SKM-1 treated with dmso at 0.1 percent for 144 hours (cell line): Measurements from ENCODE around the gene CHMP6.

Experiments used
- DNase-seq: peaks from one replicate; lab custom pipeline; 2025; ENCODE audit not compliant: unreplicated experiment; lab: John Stamatoyannopoulos, UW

The CHMP6 gene

DNA sequence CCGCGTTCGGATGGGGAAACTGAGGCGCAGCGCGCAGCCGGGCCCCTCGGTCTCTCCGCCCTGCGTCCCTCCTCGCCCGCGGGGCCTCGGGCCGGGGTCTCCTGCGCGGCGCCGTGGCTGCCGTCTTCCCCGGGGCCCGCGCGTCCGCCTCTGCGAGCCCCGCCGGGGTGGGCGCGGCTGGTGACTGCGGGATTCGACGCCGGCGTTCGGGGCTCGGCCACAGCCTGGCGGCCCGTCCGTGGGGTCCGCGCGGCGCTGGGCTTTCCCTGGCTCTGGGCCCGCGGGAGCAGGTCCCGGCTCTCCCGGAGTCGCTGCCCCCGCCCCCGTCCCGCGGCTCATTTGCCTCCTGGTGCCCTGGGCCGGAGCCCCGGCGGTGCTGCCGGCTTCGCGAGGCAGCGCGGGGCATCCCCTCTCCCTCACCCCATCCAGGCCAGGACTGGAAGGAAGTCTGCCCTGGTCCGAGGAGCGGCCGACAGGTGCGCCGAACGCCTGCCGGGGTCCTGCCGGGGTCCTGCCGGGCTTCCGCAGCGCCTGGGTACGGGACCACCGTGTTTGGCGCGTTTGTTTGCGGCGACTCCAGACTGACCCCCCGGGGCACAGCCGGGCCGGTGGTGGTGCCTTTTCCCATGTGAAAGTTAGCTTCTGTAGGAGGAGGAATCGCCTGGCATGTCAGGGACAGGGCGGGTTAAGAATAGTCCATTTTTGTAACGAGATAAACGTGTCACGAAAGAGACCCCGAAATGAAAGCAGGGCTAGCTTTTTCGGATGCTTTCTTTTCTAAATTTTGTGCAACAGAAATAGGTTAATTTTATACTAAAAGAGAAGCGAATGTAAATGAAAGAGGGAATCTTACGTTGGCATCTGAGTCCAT is 671 bp downstream of the CHMP6 start:
- DNase-seq = no peak

DNA sequence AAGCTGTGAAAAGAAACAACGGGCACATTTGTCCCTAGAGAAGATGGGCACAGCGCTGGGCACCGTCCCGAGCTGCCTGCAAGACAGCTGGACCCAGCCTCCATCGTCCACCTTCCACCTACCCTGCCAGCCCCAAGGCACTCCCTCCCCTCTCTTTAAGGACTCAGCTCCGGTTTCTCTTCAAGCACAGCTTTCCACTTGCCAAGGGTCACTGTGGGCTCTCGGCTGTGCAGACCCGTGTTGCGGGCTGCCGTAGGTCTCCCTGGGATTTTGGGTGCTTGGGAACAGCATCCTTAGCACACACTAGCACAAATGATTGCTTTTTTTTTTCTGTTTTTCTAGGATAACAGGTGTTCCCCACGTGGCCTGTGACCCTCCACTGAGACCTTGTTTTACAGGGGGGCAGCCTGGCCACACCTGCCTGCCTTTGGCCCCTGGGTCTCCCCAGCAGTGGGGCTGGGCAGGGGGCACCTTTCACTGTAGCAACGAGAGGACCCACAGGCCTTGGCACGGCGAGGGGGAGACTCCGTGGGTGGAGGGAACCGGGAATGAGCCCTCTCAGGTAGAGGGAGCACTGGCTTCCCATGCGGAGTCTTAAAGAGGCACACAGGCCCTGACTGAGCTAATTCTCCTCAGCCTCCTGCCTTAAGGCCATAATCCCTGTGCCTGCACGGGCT is 1.4 kb downstream of the CHMP6 start:
- DNase-seq = no peak

DNA sequence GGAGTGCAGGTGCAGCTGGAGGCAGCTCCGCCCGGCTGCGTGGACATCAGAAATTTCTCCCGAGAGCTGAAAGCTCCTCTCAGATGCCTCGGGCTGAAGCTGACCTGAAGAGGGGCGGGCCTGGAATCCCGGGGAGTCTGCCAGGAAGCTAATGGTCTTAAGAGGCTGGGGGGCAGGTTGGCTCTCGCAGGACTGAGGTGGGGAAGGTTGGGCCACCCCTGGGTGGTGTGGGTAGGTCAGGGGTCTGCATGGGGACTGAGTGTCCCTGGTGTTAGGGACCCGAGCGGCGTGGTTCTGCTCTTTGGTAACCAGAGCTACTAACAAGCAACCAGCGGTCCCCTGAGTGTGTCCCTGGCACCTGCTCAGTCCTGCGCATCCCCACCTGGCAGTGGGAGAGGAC is 3.5 kb downstream of the CHMP6 start:
- no peak for DNase-seq

DNA sequence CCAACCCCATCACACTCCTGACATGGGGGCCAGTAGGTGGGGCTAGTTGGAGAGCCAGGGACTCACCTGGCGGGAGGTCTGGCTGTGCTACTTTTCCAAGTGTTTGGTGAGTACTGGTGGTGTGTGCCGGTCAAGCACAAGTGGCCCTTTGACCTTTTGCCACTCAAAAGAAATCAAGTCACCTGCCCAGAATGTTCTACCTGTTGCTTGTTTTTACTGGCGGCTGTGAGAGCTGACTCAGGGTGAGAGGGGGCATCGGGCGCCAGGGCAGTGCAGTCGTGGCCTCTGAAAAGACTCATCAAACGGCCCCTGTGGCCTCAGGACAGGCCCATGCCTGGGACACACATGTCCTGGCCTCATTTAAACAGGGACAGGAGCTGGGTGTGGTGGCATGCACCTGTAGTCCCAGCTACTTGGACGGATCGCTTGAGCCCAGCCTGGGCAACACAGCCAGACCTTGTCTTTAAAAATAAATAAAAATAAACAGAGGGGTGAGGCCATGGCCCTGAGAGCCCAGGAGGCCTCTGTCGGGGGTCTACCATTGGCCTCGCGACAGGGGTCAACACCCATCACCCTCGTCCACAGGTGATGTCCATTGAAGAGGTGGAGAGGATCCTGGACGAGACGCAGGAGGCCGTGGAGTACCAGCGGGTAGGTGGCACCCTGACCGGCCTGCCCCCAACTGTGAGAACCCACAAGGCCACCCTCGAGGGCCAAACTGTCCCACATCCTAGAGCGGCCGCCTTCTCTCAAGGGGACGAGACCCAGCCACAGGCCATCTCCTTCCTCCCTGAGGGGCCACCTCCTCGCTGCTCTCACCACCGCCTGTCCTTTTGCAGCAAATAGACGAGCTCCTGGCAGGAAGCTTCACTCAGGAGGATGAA is 5.0 kb downstream of the CHMP6 start:
- no peak for DNase-seq

DNA sequence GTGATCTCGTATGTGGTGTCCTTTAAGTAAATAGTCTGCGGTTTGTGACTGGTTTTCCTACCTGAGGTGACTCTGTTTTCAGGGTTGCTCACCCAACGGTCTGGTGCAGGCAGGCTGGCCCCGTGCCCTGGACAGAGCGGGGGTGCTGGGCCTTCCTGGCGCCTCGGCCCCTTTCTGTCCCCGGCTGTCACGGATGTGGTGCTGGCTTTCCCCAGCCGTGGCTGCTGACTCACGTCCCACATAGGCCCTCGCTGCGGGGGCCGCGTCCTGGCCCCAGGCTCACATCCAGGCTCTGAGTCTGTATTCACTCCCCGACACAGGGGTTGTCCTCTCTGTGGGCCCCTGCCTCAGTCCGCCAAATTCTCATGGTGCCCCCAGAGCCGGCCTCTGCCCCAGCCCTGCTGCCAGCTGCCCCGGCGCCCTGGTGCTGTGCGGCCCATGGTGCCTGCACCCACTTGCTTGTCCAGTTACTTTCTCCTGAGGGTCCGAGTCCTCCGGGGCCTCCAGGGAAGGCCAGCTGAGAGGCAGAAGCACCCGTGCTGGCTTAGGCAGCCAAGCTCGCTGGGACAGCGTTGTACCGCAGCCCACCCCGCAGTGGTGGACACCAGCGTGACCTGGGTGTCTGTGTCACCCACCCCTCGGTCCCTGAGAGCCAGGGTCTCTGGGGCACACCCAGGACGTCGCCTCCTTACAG is 5.9 kb downstream of the CHMP6 start:
- DNase-seq = no peak

DNA sequence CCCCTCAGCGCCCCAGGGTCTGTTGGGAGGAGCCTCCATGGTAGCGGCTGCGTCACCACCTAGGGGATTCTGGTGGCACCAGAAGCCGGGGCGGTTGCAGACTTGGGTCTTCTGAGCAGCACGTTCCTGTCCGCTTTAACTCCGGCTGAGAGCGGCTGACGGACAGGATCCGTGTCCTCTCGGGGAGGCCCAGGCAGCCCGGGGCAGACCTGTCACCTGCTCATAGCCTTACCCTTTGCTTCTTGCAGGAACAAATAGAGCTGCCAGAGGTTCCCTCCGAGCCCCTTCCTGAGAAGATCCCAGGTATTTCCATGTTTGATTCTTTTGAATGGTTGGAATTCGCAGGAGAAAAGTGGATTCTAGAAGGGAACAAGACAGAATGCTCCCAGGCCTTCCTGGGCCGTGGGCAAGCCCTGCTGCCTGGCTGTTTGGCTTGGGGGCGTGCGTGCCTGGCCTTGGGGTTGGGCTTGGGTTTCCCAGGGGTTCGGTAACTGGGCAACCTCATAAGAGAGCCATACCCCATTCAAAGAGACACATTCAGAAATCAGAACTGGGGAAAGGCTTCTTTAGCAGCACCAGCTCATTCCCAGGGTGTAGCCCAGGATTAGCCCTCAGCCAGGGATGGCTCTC is 6.6 kb downstream of the CHMP6 start:
- no peak for DNase-seq

DNA sequence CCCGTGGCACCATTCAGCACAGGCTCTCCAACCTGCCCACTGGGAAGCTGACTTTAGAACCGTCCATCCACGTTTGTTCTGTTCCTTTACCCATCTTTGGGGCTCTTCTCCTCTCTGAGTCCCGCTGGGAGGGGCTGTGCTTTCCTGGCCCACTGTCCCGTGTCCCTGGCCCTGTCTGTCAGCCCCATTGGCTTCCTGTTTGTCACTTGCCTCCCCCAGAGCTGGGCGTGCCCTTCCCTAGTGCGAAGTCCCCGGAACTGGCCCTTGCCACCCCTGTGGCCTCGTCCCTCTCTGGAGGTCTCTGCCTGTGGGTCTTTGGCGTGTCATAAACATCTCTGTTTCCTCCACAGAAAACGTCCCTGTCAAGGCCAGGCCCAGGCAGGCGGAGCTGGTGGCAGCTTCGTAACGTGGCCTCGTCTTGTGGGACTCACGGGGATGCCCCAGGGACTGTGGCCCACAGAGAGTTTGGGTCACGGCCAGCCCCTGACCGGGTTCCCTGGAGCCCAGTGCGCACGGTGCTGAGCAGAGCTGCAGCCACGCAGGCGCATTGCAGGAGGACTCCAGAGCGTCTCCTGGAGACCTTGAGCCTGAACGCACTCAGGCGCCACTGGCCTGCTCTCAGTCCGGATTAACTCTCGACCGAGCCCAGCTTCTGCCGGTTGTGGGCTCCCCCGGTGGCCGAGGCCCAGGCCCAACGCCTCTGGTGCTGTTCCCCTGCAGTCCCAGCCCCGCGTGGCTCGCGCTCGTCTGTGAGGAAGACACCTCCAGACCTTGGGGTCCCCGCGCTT is 7.3 kb downstream of the CHMP6 start:
- no peak for DNase-seq

DNA sequence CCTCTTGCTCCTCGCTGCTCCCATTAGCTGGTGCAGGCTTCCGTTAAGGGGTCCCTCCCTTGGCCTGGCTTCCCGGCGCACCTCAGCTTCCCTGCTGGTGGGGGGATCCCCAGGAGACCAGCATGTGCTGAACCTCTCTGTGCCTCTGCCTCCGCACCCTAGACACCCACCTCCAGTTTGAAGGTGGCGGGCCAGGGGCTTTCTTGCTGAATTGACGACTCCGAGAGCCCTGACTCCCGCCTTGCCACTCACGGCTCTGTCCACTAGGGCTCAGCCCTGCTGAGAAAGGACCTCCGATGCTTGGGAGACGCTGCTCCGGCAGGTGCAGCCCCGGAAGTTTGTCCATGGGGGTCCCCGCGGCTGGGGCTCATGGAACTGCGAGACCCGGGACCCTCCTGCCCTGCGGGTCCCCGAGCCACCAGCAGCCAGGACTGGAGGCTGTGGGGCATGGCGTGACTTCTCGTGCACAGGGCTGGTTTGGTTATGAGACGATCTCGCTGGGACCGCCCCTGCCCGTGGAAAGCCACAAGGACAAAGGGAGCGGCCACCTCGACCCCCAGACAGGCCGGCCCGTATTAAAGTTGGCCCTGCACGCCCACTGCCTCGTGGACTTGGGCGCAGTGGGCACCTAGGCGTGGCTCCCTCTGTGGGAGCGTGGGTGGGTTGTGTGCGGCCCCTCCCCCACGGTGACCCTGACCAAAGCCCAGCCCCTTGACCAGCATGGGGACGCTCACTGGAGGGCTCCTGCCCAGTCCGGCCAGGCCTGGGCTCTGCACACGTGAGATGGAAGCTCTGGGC is 8.1 kb downstream of the CHMP6 start:
- no peak for DNase-seq

DNA sequence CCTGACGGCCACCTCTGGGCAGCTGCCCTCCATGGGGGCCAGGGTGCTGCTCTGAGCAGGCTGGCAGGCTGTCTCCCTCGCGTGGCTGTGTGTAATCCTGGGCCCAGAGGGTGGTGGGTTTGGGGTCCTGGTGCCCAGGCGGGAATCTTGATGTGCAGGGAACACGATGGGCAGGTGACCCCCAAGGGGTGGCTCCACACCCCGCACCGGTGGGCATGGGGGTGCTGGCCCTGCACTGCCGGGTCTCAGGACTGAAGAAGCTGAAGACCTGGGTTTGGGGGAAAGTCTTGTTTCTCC is 8.6 kb downstream of the CHMP6 start:
- no peak for DNase-seq

DNA sequence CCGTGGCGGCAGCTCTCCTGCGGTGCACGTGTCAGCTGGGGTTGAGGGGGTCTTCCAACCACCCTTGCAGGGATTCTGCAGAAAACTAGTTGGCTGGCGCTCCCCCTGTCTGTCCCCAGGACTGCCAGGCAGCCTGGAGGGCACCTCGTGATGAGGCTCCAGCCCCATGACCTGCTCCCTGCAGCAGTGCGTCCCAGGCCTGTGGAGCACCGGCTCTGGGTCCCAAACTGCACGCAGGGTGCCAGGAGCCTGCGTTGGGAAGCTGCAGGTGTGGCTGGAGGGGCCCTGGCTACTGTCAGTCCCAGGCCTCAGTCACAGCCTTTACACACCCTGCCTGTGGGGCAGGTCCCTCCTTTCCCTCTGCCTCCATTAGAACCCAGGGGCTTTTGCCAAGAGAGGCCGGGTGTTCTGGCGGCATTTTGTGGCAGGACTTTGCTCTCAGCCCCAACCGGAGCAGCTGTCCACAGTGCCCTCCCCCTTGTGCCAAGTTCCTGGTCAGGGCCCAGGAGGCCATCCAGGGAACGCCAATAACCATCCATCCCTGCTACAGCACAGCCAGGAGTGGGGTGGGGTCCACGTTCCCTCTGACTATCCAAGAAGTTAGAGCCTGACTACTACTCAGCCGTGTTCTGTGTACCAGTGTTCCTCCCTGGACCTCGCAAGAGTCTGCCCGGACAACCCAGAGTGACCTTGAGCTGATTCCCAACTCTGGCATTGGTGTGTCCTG is 9.2 kb downstream of the CHMP6 start:
- no peak for DNase-seq

DNA sequence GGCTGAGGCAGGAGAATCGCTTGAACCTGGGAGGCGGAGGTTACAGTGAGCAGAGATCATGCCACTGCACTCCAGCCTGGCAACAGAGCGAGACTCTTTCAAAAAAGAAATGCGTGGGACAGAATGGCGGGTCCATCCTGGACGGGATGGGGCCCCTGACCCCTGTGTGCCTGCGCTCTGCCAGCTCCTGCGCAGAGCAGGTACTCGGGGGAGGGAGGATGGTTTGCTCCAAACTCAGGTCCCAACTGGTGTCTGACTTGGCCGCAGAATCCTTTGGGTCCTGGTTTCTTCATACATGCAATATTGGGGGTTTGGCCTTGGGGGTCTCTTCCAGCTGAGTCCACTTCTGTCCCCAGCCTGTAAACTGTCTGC is 10.4 kb downstream of the CHMP6 start:
- no peak for DNase-seq

DNA sequence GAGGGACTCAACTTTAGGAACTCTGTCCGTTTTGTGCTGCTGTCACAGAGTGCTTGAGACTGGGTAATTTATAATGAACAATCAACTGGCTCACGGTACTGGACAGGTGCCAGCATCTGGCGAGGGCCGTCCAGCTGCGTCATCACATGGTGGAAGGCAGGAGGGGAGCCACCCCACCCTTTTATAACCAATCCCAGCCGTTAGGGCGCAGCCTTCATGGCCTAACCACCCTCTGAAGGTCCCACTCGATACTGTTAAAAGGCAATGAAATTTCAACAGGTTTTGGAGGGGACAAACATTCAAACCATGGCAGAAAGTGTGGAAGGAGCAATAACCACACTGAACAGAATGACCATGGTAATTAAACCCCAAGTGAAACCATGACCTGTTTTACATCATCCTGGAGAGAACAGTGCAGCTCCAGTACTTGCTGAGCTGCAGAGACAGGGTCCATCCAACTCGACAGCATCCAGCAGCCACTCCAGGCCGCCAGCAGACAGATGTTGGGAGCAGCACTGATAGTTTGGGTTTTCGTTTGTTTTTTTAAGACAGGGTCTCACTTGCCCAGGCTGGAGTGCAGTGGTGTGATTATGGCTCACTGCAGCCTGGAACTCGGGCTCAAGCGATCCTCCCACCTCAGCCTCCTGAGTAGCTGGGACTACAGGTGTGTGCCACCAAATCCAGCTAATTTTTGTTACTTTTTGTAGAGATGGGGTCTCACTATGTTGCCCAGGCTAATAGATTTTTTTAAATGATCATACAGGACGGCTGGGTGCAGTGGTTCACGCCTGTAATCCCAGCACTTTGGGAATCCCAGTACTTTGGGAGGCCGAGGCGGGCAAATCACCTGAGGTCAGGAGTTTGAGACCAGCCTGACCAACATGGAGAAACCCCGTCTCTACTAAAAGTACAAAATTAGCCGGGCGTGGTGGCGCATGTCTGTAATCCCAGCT is 11.0 kb downstream of the CHMP6 start:
- DNase-seq = no peak

DNA sequence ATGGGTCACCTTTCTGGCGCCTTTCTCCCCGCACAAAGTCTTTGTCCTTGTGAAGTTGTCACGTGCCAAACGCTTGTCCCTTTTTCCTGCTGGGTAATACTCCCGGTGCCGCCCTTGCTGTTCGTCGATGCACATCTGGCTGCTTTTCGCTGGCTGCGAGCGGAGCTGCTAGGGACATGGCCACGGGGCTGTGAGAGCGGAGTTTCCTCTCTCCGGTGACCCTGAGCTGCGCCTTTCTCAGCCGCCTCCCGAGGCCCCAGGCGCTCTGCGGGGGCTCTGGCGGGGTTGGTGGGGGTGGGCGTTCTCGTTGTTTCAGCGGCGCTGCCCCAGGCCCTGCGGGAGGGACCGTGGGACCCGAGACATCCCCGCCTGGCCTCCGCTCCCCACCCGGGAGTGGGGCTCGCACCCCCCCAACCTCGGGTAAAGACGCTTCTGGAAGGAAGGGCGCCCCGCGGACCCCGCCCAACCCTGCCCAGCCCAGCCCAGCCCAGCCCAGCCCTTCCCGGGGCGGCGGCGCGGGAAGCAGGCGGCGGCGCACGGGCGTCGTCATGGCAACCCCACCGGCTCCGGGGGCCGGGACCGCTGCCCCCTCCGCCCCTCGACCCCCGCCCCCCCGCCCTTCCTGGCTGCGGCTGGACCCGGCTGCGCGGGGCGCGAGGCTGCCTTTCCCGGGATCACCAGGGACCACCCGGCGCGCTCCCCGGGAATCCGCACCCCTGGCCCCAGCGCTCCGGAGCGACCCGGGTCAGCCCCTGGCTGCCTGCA is 12.3 kb downstream of the CHMP6 start:
- no peak for DNase-seq

DNA sequence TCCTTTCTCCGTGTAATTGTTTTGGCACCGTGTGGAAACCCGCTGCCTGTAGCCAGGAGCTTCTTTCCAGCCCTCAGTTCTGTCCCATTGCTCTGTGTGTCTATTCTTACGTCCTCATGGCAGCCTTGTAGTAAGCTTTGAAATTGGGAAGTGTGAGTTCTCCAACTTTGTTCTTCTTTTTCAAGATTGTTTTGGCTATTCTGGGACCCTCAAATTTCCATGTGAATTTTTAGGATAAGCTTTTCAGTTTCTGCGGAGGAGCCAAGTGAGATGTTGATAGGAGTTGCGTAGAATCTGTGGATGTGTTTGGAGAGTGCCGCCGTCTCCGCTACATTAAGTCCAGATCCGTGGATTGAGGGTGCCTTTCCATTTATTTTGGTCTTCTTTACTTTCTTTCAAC is 15.2 kb downstream of the CHMP6 start:
- no peak for DNase-seq

DNA sequence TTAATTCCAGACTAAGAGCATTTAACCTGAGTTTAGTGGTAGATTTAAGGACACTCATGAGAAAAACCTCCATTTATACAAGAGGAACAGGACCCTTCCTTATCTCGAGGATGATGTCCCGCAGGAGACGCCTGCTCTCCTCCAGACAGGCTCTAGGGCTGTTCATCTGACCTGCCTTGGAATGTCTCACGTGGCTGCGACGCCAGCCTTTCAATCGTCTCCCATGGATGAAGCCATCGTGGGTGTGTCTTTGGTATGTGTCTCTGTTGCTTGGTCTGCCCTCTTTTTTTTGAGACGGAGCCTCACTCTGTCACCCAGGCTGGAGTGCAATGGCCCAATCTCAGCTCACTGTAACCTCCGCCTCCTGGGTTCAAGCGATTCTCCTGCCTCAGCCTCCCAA is 16.5 kb downstream of the CHMP6 start:
- no peak for DNase-seq

DNA sequence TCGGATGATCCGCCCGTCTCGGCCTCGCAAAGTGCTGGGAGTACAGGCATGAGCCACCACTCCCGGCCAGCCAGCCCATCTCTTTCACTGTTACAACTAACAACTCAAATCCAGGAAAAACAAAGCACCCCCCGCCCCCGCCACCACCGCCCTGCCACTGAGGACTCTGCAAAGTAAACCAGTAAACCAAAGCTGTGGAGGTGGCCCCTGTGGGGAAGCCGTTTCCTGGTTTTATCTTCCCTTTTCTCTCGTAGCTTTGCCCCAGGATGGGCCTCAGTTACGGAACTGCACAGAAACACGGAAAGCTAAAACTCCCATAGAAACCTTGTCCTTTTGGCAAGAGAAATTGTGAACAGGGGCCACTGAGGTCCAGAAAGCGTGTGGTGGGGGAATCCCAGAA is 17.5 kb downstream of the CHMP6 start:
- peak; percentile 89 for DNase-seq

DNA sequence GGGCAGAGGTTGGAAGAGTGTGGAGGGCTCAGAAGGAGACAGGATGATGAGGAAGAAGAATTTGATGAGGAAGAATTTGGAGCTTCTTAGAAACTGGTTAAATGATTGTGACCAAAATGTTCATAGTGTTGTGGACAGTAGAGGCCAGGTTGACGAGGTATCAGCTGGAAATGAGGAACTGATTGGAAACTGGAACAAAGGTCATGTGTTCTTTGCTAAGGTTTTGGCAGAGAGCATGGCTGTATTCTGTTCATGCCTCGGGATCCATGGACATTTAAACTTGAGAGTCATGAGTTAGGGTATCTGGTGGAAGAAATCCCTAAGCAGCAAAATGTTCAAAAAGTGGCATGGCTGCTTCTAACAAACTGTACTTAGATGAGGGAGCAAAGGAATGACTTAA is 19.3 kb downstream of the CHMP6 start:
- DNase-seq = no peak
